Suppressor macrophage treated with lipopolysaccharide for 1 hour (primary cell): Measurements from ENCODE around the gene LY6G5B.
A peak's percentile ranks its signal among the peaks of the same experiment; 100 is the strongest.
"Not testable (repeated sequence)": the region's sequence is repeated elsewhere in the genome, so short reads cannot be mapped to it uniquely, and the experiment has no call there.

Source experiments
- DNase-seq, 3 donors: peaks; one replicate each; pipeline ENCODE4 v3.0.0-alpha.2; 2020 to 2022

LY6G5B gene

GRCh38 chr6:31691078-31691463 lies 21.3 kb downstream of the LY6G5B start:
- DNase-seq: no peak

GRCh38 chr6:31691564-31692108 lies 21.9 kb downstream of the LY6G5B start:
- no peak for DNase-seq

GRCh38 chr6:31692353-31692752 lies 22.6 kb downstream of the LY6G5B start:
- no peak for DNase-seq

DNA sequence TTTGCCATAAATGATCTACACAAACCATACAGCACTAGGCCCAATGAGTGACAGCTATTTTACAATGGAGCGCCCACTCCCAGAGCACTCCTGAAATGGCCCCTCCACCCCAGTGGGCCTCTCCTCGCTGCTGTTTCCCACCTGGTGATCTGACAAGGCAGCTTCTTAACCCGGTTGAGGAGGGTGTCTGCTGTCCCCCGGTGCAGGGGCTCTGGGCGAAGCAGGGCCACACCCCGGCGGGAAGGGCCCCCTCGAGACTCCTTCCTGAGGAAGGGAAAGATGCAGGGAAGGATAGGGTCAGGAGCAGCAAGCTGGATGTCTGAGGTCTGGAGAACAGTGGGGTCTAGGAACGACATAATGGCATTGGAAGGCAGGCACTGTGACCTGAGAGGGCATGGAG lies 23.1 kb downstream of the LY6G5B start:
- no peak for DNase-seq

DNA sequence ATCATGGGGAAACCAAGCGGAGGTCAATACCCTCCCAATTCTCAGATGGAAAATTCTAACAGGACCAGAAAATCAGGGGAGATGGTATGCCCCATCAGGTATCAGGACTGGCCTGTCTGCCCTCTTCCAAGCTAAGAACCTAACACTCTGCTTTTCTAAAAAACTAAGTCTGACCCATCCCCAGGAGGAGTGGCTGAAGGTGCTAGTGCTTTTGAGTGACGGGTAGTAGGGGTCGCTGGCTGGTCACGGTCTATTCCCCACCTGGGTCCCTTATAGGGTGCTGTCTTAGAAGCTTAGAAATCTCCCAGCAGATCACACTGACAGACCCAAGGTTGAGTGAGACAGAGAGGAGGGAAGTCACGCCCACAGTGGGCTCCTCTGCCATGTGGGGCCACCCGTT lies 23.8 kb downstream of the LY6G5B start:
- DNase-seq: no peak

GRCh38 chr6:31697555-31697954 lies 27.8 kb downstream of the LY6G5B start:
- peak; percentile 18 to 41 (median 32) for DNase-seq

- DNase-seq: no peak
Measured at GRCh38 chr6:31700740-31701401, 31.1 kb downstream of the LY6G5B start.

DNA sequence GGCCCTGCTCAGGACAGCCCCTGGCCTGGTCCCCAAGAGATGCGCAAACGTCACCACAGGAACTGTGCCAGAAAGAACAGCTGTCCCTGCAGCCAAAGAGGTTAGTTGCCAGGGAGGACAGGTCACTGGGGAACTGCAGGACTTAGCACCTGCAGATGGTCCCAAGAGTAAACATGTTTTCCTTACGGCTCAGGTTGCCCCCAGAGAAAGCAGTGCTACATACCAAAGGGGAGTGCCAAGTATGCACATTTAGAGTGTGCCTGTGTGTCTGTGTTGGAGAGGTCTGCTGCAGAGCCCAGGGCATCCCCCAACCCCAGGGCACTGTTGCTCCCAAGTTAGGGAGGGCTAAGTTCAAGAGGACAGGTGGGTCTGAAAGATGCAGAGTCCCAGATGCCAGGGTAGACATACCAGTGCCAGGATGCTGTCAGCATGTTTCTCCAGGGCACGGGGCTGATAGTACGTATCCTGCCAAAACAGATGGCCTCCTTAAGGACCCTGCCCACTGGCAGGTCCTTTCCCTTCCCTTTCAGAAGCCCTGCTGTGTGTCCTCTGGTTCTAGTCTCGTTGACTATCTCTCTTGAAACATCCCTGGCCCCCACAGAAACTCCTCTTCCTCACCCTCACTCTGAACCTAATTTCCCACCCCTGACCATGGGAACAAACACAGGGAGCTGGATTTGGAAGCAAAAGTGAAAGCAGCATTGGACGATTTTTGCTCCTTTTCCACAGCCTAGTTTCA lies 32.1 kb downstream of the LY6G5B start:
- DNase-seq: peak; percentile 25 to 46 (median 42)

GRCh38 chr6:31702405-31702818 lies 32.6 kb downstream of the LY6G5B start:
- DNase-seq: no peak

GRCh38 chr6:31702819-31703716 lies 33.3 kb downstream of the LY6G5B start, which contains the start of gene ABHD16A:
ABHD16A (minus strand) TSS chr6:31703324; CDS start chr6:31703281, 43 bp downstream.
- DNase-seq: peak; percentile 99

DNA sequence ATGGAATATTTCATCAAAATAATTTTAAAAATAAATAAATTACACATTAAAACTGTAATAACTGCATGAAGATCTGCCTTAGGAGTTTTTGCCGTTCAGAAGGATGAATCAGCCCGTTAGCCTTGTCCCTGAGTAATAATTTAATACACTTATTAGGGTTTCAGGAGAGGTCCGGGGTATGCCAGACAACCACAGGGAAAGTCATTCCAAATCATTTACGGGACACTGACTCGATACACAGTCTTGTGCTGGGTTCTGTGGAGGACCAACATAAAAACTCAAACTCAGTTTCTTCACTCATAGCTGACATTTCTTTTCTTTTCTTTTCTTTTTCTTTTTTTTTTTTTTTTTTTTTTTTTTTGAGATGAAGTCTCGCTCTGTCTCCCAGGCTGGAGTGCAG lies 36.2 kb downstream of the LY6G5B start:
- DNase-seq: no peak

DNA sequence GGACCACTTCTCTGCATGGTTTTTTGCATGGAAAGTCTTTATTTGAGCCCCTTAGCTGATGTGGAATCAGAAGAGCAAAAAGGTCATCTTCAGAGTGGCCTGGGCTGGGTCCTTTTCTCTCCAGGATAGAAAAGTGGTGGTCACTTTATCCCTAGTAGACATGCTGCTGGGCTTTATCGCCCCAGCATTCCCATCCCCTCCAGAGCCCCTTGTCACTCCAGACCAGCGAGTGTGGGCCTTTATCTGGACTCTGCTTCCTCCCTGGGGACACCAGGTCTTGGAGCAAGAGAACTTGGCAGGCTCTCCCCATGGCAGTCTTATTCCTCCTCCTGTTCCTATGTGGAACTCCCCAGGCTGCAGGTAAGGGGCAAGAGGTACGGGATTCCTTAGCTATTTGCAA lies 36.8 kb downstream of the LY6G5B start, which contains the start of gene LY6G6F:
Gene LY6G6F (plus strand): TSS at position 268 of the 400 bp plus-strand sequence. CDS start 41 bp downstream, at position 309.
- DNase-seq: no peak

GRCh38 chr6:31707701-31708100 lies 37.9 kb downstream of the LY6G5B start:
- DNase-seq: no peak

DNA sequence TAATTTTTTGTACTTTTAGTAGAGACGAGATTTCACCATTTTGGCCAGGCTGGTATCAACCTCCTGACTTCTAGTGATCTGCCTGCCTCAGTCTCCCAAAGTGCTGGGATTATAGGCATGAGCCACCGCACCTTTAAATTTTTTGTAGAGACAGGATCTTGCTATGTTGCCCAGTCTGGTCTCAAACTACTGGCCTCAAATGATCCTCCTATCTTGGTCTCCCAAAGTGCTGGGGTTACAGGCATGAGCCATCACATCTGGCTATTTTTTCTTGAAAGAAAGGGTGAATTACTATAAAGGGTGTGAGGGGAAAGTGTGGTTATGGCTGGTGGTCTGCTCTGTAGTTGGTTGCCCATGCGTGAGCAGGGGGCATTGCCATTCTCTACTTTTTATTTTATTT lies 38.4 kb downstream of the LY6G5B start:
- no peak for DNase-seq

DNA sequence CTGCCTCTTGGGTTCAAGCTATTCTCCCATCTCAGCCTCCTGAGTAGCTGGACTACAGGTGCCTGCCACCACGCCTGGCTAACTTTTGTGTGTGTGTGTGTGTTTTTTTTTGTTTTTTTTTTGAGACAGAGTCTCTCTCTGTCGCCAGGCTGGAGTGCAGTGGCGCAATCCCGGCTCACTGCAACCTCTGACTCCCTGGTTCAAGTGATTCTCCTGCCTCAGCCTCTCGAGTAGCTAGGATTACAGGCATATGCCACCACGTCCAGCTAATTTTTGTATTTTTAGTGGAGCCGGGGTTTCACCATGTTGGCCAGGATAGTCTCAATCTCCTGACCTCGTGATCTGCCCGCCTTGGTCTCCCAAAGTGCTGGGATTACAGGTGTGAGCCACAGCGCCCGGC lies 39.4 kb downstream of the LY6G5B start:
- not testable (repeated sequence) for DNase-seq

DNA sequence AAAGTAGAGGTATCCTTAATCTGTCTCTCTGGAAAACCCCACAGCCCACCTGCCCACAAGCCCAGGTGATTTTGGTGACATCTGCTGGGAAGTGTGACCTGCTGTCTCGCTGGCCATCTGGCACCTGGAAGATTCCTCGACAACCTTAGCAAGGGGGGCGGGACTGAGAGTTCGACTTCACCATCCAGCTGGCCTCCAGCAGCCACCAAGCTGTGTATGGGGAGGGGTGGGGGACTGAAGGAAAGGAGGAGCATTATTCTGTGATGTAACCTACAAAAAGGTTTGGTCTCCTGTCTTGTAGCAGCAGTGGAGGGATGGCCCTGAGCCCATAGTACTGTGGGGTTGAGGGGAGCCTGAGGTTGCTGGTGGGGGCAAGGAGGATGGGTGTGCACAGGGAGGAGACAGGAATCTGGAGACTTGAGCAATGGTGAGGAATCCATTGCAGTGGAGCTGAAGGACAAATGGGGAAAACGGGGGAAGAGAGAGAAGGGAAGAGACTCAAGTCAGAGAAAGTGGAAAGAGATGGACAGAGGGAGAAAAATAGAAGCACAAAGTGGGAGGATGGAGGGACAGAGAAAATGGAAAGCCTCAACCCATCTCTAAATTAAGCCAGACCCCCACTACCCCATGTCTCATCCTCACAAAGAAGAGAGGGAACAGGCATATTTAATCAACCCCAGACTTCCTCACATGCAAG lies 40.9 kb downstream of the LY6G5B start:
- no peak for DNase-seq

GRCh38 chr6:31711233-31711632 lies 41.5 kb downstream of the LY6G5B start:
- peak; percentile 34 to 46 (median 36) for DNase-seq

DNA sequence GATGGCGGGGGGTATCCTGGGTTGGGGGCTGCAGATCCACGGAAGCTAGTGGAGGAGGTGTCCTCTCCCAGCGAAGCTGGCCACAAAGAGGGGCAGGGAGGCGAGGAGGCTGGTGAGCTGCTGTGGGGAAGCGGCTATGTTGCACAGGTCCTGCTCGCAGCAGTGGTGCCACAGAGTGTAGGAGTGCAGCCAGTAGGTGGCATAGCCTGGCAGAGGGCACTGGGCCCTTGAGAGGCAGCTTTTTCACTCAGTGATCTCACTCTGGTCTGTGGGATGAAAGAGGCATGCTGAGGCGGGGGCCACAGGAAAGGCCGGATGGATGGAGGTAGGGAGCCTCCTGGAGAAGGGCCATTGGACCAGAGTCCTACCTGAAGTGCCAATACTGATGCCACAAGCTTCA lies 42.5 kb downstream of the LY6G5B start:
- DNase-seq: peak; percentile 41 to 53 (median 45)

GRCh38 chr6:31713465-31713864 lies 43.7 kb downstream of the LY6G5B start:
- no peak for DNase-seq

- DNase-seq: peak in 1 of 3 donors; percentile 19
Measured at GRCh38 chr6:31713991-31714684, 44.4 kb downstream of the LY6G5B start.
